NCI-H460 (cell line): Measurements from ENCODE around the gene CMTM3. TPM values are rescaled to one million over a fixed set of nuclear protein-coding genes. Genes with fewer than 3 reads are reported as not detected.
A peak's percentile ranks its signal among the peaks of the same experiment; 100 is the strongest.
"Not testable (repeated sequence)": the region's sequence is repeated elsewhere in the genome, so short reads cannot be mapped to it uniquely, and the experiment has no call there.

Experiments used
- DNase-seq: peaks from one replicate; pipeline ENCODE4 v3.0.0-alpha.2; 2016; ENCODE audit warnings: low read depth; ENCODE audit errors: extremely low read depth
- total RNA-seq: library from RNA; depleted of rRNA; stranded (reverse); fragments of >200 nt; shearing (Covaris generic); gene quantifications from 2 replicates; pipeline ENCODE4 v1.2.3, GENCODE V29; 2014

Gene CMTM3
- total RNA-seq, 1 experiment from 2014 or later = 35.7 TPM

DNA sequence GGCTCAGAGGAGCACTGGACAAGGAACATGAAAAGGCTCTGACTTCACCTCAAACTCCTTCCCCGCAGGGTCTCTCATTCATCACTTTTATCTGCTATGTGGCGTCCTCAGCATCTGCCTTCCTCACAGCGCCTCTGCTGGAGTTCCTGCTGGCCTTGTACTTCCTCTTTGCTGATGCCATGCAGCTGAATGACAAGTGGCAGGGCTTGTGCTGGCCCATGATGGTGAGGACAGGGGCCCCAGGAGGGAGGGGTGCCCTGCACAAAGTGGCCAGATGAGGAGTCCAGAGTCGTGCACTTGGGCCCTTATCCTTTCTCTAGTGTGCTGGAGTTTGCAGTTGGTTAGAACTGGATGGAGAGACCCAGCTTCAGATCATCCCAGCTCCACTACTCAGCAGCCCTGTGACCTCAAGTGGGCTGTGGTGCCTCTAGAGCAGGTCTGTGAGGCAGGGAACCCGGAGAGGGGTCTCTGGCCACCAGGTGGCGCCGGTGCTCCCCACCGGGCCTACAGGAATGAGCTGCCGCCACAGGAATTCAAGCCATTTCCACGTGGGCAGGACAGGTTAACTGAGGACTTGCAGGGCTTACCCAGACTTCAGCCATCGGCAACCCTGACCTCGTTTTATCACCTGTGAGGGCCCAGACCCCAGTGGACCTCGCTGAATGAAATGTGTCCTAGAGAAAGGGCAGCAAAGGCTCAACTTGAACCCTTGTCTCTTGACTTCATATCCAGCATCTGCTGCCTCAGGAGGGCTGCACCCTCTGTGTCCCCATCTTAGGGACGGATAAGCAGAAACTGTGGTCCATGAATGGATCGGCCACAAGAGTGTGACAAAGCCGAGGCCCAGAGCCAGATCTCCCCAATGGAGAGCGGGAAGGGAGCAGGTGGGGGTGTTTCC lies 4.0 kb downstream of the CMTM3 start:
- peak; percentile 79 for DNase-seq

DNA sequence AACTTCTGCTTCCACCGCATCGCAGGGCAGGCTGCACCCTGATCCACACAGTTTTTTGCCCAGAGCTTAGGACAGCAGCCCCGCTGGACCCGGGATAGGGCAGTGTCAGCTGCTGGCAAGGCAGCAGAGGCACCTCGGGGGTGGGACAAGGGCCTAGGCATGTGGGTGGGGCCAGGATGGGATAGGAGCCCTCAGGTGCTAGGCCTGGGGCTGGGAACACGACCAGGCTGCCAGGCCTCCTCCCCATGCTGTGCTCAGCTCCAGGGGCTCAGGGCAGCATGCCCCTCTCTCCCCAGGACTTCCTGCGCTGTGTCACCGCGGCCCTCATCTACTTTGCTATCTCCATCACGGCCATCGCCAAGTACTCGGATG lies 4.6 kb downstream of the CMTM3 start:
- no peak for DNase-seq

DNA sequence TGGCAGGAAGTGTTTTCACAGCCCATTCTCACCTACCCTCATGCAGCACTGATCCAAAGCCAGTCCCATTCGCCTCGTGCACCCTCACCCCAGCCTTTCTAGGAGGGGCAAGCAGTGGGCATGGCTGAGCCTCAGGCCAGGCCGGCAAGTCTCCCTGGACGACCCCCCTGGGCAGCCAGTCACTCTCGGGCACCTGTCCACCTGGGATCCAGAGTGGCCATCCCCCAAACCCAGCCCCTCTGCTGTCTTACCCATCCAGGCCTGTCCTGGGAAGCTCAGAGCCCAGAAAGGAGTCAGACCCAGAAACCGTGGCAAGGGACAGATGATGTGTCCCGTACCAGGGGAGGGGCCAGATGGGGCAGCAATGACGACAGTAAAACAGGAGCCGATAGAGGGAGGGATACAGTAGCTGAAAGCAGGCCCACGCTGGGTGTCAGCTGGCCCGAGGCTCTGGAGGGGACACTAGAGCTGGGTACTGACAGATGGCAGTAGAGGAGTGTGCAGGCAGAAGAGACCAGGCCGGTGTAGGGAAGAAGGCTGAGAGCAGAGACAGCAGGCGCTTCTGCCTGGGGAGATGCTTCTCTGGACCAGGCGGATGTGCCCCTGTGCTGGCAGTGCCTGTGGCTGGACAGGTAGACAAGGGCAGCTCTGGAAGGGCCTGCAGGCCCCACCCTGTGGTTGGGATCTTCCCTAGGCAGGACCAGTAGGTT lies 5.8 kb downstream of the CMTM3 start:
- DNase-seq = no peak

DNA sequence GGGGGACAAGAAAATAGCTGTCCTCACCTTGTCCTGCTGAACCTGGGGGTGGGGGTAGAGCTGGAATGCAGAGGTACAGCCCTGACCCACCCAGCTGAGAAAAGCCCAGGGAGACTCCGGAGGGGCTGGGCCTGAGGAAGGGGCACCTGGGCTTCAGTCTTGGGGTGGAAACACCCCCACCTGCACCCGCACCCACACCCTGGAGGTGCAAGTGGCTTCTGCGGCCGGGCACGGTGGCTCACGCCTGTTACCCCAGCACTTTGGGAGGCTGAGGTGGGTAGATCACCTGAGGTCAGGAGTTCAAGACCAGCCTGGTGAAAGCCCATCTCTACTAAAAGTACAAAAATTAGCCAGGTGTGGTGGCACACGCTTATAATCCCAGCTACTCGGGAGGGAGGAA lies 7.4 kb downstream of the CMTM3 start:
- DNase-seq = not testable (repeated sequence)

GRCh38 chr16:66612422-66612821 lies 7.9 kb downstream of the CMTM3 start:
- no peak for DNase-seq

- no peak for DNase-seq
These were observed 9.8 kb downstream of the CMTM3 start for GRCh38 chr16:66614161-66614802.

- DNase-seq = no peak
These were observed 11.7 kb downstream of the CMTM3 start for GRCh38 chr16:66616169-66616568.

DNA sequence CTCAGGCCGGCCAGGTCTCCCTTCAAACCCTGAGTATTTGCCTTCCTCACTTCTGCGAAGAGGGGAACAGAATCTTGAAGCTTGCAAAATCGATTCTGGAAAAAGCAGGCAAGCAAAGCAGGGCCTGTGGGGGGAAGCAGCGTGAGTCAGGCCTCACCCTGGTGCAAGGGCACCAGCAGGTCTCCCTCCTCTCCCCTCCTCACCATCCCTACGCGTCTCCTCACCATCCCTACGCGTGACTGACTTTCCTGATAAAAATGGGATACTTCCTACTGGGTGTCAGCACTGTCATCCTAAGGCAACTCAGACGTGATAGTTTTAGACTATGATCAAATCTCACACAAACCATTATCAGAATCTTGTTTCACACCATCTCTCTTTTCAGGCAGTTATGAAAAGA lies 12.1 kb downstream of the CMTM3 start:
- no peak for DNase-seq

- no peak for DNase-seq
These were observed 12.5 kb downstream of the CMTM3 start for GRCh38 chr16:66617010-66617434.

GRCh38 chr16:66617728-66618127 lies 13.2 kb downstream of the CMTM3 start:
- no peak for DNase-seq

GRCh38 chr16:66618588-66619375 lies 14.3 kb downstream of the CMTM3 start:
- DNase-seq = no peak

DNA sequence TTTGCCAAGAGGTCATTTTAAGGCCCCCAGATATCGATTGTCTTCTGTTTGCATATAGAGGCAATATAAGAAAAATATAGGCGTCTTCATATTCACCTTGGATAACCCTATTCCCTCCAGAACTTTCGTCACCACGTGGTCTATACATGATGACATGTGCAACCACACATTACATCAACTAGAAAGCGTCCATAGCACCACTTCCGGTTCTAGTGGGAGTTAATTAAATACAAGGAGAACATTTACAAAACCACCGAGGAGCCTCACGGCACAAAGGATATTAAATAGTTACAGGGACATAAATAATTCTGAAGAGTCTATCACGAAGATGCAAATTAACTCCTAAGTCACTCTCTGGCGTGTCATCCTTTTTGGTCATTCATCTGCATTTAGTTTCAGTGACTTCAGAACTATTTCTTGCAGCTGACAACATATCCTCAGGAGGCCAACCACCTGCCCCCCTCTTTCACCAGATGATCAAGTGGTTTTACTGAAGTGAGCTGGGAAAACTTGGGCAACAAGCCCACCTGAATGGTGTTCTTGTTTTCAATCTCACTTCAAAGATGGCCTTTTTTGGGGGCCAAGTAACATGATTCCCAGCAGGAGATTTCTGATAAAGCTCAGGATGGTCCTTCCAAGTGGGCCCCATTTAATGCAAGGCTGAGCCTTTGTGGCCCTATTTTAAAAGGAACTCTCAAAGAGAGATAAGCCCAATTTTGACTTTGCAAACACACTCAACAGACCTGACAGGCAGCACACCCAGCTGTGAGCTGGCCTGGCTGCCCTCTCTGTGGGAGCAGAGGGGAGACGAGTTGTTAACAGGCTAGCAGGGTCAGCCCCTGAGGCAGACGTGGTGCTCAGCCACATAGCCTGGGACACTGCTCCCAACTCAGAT lies 15.3 kb downstream of the CMTM3 start:
- DNase-seq = no peak

GRCh38 chr16:66620429-66620795 lies 15.9 kb downstream of the CMTM3 start:
- DNase-seq = no peak

DNA sequence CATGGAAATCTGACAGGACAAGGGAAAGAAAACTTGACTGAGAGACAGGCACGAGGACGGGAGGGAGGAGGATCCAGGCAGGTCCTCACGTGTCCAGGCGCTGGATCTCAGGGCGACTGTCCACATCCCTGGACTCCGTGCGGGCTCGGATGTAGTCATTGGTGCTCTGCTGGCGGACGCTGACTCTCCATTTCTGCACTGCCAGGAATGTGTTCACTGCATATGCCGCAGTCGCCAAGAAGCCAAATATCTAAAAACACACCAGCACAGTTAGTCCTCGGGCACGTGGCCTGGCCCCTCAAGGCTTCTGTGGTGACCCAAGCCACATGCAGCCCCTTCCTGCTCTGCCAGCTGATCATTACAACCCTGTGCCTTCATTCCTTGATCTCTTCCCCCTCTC lies 17.5 kb downstream of the CMTM3 start:
- DNase-seq = no peak

DNA sequence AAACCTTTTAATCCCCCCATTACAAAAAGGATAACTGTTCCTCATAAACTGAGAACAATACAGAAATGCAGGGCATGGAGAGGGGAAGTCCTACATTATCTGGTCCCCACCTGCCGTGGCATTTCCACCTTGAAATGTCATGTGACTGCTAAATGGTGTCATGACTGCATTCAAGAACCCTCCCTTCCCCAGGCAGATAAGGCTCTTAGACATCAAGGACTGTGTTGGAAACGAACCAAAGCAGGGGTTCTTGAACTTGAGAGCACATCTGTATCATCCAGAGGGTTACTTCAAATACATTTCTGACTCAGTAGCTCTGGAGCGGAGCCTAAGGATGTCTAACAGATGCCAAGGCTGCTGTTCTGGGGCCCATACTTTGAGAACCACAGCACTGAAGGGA lies 18.4 kb downstream of the CMTM3 start:
- no peak for DNase-seq

DNA sequence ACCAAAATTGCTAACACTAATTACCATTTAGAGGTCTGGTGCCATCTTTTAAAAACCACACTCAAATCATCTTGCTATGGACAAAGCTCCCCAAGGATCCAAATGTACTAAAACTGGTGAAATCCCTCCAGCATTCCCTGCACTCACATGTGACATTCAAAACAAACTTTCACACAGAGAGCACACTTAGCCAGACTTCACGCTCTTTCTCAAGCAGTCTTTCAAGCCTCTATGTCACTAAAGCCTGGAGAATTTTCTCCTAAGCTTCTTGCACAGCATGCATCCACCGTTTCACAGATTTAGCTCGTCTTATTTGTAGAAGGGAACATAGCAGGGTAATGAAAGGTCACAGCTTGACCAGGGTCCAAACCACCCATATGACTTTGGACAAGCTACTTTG lies 19.3 kb downstream of the CMTM3 start:
- no peak for DNase-seq

DNA sequence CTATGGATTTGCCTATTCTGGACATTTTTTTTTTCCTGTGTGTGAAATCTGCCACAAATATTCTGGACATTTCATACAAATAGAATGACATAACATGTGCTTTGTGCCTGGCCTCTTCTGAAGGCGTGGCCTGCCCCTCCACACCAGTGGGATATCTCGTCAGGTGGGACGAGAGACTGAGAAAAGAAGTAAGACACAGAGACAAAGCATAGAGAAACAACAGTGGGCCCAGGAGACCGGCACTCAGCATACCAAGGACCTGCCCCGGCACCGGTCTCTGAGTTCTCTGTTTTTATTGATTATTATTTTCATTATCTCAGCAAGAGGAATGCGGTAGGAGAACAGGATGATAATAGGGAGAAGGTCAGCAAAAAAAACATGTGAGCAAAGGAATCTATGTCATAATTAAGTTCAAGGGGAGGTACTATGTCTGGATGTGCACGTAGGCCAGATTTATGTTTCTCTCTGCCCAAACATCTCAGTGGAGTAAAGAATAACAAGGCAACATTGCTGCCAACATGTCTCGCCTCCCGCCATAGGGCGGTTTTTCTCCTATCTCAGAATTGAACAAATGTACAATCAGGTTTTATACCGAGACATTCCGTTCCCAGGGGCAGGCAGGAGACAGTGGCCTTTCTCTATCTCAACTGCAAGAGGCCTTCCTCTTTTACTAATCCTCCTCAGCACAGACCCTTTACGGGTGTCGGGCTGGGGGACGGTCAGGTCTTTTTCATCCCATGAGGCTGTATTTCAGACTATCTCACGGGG lies 23.3 kb downstream of the CMTM3 start:
- DNase-seq = not testable (repeated sequence)

GRCh38 chr16:66629856-66630255 lies 25.4 kb downstream of the CMTM3 start:
- DNase-seq = no peak
